AG10803 (cell line): Measurements from ENCODE around the gene FGD4.

Source experiments
- DNase-seq: peaks from one replicate; pipeline ENCODE4 v3.0.0; 2010; ENCODE audit warnings: low read depth
- H3K4me3 ChIP-seq: 2 replicates; pipeline ENCODE4 v1.5.1; 2011; ENCODE audit warnings: mild to moderate bottlenecking, low read length, control low read depth
- TF ChIP-seq, protein P1 (sequence below): conservative IDR thresholded peaks from 2 replicates; pipeline ENCODE4 v1.5.1; 2011; ENCODE audit warnings: mild to moderate bottlenecking, low read length, control low read depth, inconsistent platforms

Gene FGD4

DNA sequence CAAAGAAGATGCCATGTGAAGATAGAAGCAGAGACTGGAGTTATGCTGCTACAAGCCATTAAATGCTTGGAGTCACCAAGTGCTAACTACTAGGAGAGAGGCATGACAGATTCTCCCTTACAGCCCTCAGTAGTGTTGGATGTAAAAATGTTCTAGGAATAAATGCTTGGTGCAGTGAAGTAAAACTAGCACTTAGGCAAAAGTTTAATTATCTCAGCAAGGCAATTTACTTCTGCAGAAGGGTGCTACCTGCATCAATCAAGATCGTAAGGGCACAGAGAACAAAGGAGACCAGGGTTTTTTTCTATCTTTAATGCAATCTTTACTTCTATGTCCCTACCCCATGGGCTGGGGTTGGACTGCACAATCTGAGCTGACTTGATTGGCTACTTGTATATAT is 270.2 kb downstream of the FGD4 start:
- H3K4me3 ChIP-seq: no peak overlapping the region
- DNase-seq: no peak
- TF ChIP-seq, protein P1, sequence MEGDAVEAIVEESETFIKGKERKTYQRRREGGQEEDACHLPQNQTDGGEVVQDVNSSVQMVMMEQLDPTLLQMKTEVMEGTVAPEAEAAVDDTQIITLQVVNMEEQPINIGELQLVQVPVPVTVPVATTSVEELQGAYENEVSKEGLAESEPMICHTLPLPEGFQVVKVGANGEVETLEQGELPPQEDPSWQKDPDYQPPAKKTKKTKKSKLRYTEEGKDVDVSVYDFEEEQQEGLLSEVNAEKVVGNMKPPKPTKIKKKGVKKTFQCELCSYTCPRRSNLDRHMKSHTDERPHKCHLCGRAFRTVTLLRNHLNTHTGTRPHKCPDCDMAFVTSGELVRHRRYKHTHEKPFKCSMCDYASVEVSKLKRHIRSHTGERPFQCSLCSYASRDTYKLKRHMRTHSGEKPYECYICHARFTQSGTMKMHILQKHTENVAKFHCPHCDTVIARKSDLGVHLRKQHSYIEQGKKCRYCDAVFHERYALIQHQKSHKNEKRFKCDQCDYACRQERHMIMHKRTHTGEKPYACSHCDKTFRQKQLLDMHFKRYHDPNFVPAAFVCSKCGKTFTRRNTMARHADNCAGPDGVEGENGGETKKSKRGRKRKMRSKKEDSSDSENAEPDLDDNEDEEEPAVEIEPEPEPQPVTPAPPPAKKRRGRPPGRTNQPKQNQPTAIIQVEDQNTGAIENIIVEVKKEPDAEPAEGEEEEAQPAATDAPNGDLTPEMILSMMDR: no peak

DNA sequence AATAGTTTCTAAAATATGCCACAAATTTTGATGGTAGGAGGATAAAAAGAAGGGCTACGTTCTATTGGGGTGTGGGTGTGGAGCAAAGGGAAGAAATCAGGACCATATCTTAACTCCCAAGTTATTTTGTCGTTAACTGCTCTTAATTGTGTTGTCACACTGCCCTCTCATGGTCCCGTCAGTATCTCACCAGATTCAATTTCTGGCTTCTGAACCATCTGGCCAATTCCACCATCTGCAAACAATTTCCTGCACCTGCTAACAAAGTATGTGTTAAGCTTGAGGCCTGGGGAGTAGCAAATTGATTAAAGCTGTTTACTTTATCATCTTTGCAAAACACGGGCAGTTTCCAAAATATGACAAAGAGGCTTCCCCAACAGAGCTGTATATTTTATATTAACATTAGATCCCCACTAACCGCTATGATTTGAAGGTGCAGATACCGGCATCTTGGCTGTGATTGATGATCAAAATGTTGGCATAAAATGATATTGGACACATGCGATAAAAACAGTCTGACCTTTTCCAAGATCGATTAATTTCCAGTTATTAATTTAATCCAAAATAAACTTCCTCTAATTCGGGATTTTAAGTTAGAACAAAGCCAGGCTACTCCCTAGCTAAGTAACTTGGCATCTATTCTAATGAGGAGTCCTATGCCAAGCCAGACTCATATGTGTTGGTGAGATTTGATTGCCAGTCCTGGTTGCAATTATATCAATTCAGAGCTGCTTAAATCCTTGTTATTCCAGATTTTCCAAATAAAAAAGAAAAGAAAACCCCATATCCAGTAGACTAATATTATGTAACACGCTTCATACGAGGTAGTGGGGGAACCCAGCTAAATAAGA is 272.8 kb downstream of the FGD4 start:
- no peak overlapping the region for H3K4me3 ChIP-seq
- peak; percentile 92 for DNase-seq
- TF ChIP-seq, protein P1: peak; percentile 76

DNA sequence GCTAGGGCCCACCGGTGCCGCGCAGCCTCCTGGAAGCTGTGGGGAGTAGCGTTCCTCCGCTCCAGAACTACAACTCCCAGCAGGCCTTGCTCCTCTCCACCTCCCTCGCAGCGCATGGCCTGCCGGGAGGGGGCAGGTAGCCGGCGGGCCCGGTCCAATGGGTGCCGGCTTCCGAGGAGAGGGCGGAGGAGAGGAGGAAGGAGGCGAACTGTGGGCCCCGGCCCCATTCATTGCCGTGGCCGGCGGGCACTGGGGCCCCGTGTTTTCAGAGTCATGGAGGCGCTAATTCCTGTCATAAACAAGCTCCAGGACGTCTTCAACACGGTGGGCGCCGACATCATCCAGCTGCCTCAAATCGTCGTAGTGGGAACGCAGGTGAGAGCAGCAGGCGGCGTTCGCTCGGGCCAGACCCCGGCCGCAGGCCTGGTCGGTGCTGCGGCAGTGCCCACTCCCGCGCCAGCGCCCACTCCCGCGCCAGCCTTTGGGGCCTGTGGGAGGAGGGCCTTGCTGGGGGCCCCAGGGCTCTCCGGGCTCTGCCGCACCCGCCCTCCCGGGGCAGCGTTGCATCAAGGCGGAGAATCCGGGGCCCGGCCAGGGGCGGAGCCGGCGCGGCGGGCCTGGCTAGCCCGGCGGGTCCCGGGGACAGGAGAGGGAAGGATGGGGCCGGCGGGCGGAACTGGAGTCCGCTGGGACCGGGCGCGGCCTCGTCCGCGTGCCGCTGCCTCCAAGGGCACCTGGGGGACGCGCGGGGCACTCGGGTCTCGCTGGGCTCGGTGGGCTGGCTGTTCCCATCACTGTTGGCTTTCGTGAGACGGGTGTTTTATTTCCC is 279.9 kb downstream of the FGD4 start, which contains the start of gene DNM1L:
Gene DNM1L (plus strand): TSS at position 211 of the 829 bp plus-strand sequence. CDS start 63 bp downstream, at position 274.
- DNase-seq: peak; percentile 94
- H3K4me3 ChIP-seq: peak within 1 kb of the TSS; percentile 86
- TF ChIP-seq, protein P1: 0 out of 2 replicates have a peak, but pooled peaks have one; percentile 6

DNA sequence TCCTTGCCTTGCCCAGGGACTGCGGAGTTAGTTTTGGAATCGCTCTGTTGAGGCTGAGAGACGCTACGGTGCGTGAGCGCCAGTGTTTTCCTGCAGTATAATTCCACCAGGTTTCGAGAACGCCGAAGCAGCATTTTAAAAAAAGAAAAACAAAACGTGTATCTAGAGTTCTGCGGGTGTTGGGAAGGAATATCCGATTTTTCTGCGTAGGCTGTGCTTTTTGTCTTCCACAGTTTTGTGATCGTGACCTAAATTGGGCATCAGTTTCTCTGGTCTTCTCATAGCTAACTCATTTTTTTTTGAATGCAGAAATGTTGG is 280.5 kb downstream of the FGD4 start:
- peak overlapping the region; percentile 86 for H3K4me3 ChIP-seq
- TF ChIP-seq, protein P1: no peak
- DNase-seq: no peak

DNA sequence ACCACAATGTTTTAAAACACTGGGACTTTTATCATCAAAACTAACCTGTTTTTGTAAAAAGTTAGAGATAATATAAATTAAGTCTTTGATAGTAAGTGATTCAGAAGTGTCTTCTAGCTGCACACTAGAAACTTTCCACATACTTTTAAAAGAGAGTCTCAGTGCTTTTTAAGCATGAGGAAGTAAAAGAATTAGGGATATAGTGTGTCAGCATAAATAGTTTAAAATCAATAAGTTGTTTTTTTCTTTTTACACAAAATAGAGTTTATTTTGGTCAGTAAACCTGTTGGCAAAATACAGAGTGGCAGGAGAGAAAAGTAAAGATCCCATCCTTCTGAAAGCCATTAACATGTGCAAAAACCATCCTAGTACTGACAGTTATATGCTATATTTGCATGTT is 281.4 kb downstream of the FGD4 start:
- H3K4me3 ChIP-seq: peak overlapping the region; percentile 86
- no peak for DNase-seq
- TF ChIP-seq, protein P1: no peak

DNA sequence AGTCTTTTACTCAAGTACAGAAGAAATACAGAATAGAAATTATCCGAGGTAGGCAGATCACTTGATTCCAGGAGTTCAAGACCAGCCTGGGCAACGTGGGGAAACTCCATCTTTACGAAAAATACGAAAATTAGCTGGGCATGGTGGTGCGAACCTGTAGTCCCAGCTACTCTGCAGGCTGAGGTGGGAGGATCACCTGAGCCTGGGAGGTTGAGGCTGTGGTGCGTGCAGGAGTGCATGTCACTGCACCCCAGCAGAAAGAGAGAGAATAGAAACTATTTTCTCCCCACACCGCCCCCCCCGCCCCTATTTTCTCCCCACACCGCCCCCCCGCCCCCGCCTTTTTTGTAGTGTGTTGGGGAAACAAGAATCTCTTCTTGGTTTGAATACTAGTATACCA is 281.9 kb downstream of the FGD4 start:
- no peak overlapping the region for H3K4me3 ChIP-seq
- TF ChIP-seq, protein P1: no peak
- DNase-seq: no peak
